Iris pigment epithelial cell (primary cell): ENCODE results near the gene MYO15B.
A peak's percentile ranks its signal among the peaks of the same experiment; 100 is the strongest.

ENCODE experiments used
- DNase-seq: peaks from one replicate; pipeline ENCODE4 v3.0.0-alpha.2; 2011; ENCODE audit warnings: low read depth

The MYO15B gene

GRCh38 chr17:75665981-75666380 is 78.4 kb downstream of the MYO15B start:
- DNase-seq: no peak

GRCh38 chr17:75666959-75667790 is 79.6 kb downstream of the MYO15B start, which contains the start of the genes RECQL5 and SAP30BP:
RECQL5 (minus strand) TSS chr17:75667154; CDS start chr17:75666557, 597 bp downstream.
SAP30BP (plus strand) TSS chr17:75667338; CDS start chr17:75667373, 35 bp downstream.
- DNase-seq: peak; percentile 98

DNA sequence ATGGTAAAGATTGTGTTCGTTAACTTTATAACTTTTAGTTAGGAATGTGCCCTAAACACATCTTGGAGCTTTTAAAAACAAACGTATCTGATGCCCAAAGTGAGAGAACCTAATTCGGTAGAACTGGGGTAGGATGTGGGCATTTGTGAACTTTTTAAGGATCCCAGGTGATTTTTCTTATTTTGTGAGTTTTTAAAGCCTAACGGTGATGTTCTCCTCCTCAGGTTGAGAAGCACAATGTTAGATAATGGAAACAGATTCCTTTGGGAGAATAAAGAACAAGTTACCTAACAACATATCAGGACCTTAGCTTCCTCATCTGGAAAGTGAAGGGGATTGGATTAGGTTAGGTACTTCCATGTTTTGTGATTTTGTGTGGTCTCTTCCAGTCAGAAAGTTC is 80.2 kb downstream of the MYO15B start:
- DNase-seq: no peak

- no peak for DNase-seq
These were observed 80.9 kb downstream of the MYO15B start for GRCh38 chr17:75668489-75668888.

DNA sequence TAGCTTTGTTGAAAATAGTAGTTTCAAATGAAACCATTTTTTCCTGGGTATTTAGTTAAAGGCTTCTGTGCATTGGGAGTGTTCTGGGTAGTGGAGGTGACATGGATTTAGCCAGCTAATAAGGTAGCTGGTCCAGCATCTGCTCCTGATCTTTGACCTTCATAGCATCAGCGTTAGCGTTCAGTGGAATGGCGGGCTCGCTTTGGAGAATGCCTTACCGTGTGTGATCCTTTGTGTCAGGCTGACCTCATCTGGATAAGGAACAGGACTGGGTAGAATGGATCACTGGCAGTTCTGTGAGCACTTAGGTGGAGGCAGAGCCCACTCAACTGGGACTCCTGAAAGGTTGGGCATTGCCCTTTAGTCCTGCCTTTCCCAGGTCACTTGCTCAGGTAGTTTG is 83.3 kb downstream of the MYO15B start:
- DNase-seq: no peak

DNA sequence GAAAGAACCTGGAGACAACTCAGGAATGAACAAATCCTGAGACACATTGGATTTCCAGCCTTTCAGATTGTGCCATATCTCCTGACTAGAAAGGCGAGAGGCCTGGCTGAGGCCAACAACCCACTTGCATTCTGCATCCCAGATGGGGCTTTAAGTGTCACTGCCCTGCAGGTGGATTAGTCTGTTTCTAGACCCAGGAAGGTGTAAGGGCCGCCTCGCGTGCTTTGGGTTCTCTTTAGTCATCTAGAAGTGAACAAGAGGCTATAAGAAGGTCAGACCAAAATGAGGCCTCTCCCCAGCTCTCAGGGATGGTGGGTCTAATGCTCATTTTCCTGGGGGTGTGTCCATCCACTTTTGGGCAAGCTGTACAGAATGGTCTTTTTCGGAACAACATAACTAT is 84.4 kb downstream of the MYO15B start:
- no peak for DNase-seq

DNA sequence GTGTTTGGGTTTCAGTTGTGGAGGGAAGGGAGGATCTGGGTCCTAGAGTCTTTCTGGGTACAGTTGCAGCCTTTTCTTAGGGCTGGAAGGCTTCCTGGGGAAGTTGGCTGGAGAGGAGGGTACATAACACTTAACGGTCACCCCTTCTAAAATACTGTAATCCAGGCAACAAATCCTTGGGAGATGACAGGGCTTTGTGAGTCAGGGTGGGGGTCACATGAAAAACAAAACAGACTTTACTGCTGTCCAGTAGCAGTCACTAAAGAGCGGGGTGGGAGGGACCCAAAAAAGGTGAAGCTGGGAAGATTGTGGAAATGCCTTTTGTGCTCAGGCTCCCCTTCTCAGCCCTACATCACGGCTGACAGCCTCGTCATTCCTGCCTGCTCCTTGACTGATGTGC is 85.9 kb downstream of the MYO15B start:
- DNase-seq: no peak
